ENCODE results near the gene WDR59. TPM values are rescaled to one million over a fixed set of nuclear protein-coding genes. Genes with fewer than 3 reads are reported as not detected.

WDR59 gene
- polyA plus RNA-seq, 1 donor (not counting 4 experiments of a cell fraction or from before 2014, with no cell fraction given) = 59.7 TPM

GRCh38 chr16:74865922-74866598, 118.9 kb downstream of the WDR59 start:
- no peaks in the 10 kb centered on the region for H4K20me1 ChIP-seq (ENCODE audit: control insufficient read depth, extremely low read depth, insufficient read depth, low read length)
- no peaks in the 10 kb centered on the region for H3K9me3 ChIP-seq (ENCODE audit: control insufficient read depth, low read depth, low read length)
- peak overlapping the region; percentile 42 for H2AFZ ChIP-seq (ENCODE audit: control insufficient read depth, low read length)
- no peaks in the 10 kb centered on the region for H3K9me1 ChIP-seq (ENCODE audit: control insufficient read depth, extremely low read depth, insufficient read depth, low read length)
- peak overlapping the region; percentile 27 for H3K4me2 ChIP-seq (ENCODE audit: control insufficient read depth, extremely low read depth, insufficient read depth, low read depth, low read length)
- FAIRE-seq (no peak), DNase-seq (ENCODE audit: low read depth, low spot score) (no peak)
- dilution Hi-C loops (cut with MboI; ENCODE audit: extremely low pct_ligation_motif_present, low sequenced_read_pairs) = no loop called here
- H3K27me3 ChIP-seq (ENCODE audit: control insufficient read depth, extremely low read depth, insufficient read depth, low read length) = no peaks in the 10 kb centered on the region
- no peak overlapping the region for H3K27ac ChIP-seq (ENCODE audit: control insufficient read depth, insufficient read depth, low read length)
- no peak overlapping the region for H3K4me3 ChIP-seq (ENCODE audit: control insufficient read depth in 2 of 3, extremely low read depth in 1 of 3, insufficient read depth in 2 of 3, low read depth in 1 of 3, low read length in 3 of 3)
- no peak for TF ChIP-seq EZH2 (IDR thresholded peaks at IDR 0.05; ENCODE audit: low read length)
- TF ChIP-seq CTCF (optimal IDR thresholded peaks at IDR 0.05 in 1 of 3, IDR thresholded peaks at IDR 0.05 in 1 of 3, conservative IDR thresholded peaks at IDR 0.05 in 1 of 3; ENCODE audit: extremely low read depth in 1 of 3, insufficient read depth in 2 of 3, low read length in 3 of 3) = no peak
- no peak overlapping the region for H3K9ac ChIP-seq (ENCODE audit: control insufficient read depth, extremely low read depth, insufficient read depth, low read length)
- H3K4me1 ChIP-seq (ENCODE audit: control insufficient read depth, extremely low read depth, insufficient read depth, low read length) = peaks cover 18% of the 10 kb centered on the region
- no peaks in the 10 kb centered on the region for H3K79me2 ChIP-seq (ENCODE audit: control insufficient read depth, insufficient read depth, low read length)
- no peaks in the 10 kb centered on the region for H3K36me3 ChIP-seq (ENCODE audit: control insufficient read depth in 2 of 2, extremely low read depth in 1 of 2, insufficient read depth in 2 of 2, low read length in 2 of 2)

- no peak for FAIRE-seq
- no peaks in the 10 kb centered on the region for H3K27me3 ChIP-seq (ENCODE audit: control insufficient read depth, extremely low read depth, insufficient read depth, low read length)
- no peak overlapping the region for H2AFZ ChIP-seq (ENCODE audit: control insufficient read depth, low read length)
- no peaks in the 10 kb centered on the region for H4K20me1 ChIP-seq (ENCODE audit: control insufficient read depth, extremely low read depth, insufficient read depth, low read length)
- TF ChIP-seq CTCF (optimal IDR thresholded peaks at IDR 0.05 in 1 of 3, IDR thresholded peaks at IDR 0.05 in 1 of 3, conservative IDR thresholded peaks at IDR 0.05 in 1 of 3; ENCODE audit: extremely low read depth in 1 of 3, insufficient read depth in 2 of 3, low read length in 3 of 3) (peak; percentile 61 to 69 (median 62)), EZH2 (IDR thresholded peaks at IDR 0.05; ENCODE audit: low read length) (no peak)
- no peak for DNase-seq (ENCODE audit: low read depth, low spot score)
- H3K79me2 ChIP-seq (ENCODE audit: control insufficient read depth, insufficient read depth, low read length) = no peaks in the 10 kb centered on the region
- H3K4me2 ChIP-seq (ENCODE audit: control insufficient read depth, extremely low read depth, insufficient read depth, low read depth, low read length) = no peak overlapping the region
- no peak overlapping the region for H3K4me3 ChIP-seq (ENCODE audit: control insufficient read depth in 2 of 3, extremely low read depth in 1 of 3, insufficient read depth in 2 of 3, low read depth in 1 of 3, low read length in 3 of 3)
- H3K9me1 ChIP-seq (ENCODE audit: control insufficient read depth, extremely low read depth, insufficient read depth, low read length) = no peaks in the 10 kb centered on the region
- dilution Hi-C loops (cut with MboI; ENCODE audit: extremely low pct_ligation_motif_present, low sequenced_read_pairs) = no loop called here
- no peaks in the 10 kb centered on the region for H3K36me3 ChIP-seq (ENCODE audit: control insufficient read depth in 2 of 2, extremely low read depth in 1 of 2, insufficient read depth in 2 of 2, low read length in 2 of 2)
- no peaks in the 10 kb centered on the region for H3K9me3 ChIP-seq (ENCODE audit: control insufficient read depth, low read depth, low read length)
- no peak overlapping the region for H3K9ac ChIP-seq (ENCODE audit: control insufficient read depth, extremely low read depth, insufficient read depth, low read length)
- peaks cover 8% of the 10 kb centered on the region for H3K4me1 ChIP-seq (ENCODE audit: control insufficient read depth, extremely low read depth, insufficient read depth, low read length)
- H3K27ac ChIP-seq (ENCODE audit: control insufficient read depth, insufficient read depth, low read length) = no peak overlapping the region
Observed at GRCh38 chr16:74862743-74863244, 122.1 kb downstream of the WDR59 start.

Data from keratinocyte (primary cell).